HG03354 (cell line): ENCODE data around the gene FGD5.

Experiments used
- ATAC-seq: cut with Tn5 transposase; IDR thresholded peaks from one replicate; pipeline ENCODE4 v1.9.1; 2021; ENCODE audit warnings: mild to moderate bottlenecking; ENCODE audit not compliant: unreplicated experiment, poor library complexity, severe bottlenecking

The FGD5 gene

DNA sequence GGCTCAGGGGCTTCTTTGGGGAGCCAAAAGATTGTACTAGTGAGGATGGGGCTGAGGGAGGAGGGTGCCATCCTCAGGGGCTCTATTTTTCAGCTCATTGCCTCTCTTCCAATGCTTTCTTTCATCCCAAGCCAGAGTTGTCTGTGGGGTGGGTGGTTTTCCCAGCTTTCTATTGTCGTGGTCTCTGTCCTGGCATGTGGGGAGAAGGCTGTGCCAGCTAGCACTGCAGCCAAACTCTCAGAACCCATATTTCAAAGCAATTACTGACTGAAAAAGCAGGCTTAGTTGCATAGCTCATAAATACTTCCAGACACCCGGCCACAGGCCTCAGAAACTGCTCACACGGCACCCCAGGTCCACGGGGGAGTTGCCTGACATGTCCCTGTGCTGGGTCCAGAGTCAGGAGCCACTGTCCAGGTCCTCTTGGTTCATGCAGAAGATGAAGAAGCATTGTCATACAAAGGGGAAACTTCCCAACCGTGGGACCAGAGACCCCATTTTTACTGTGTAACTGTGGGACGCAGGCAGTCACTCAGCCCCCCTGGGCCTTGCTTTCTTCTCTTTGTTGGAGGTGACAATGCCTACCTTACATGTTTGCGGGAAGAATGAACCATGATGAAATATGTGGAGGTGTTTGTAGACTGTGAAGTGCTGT, 27.6 kb downstream of the FGD5 start:
- ATAC-seq = no peak

DNA sequence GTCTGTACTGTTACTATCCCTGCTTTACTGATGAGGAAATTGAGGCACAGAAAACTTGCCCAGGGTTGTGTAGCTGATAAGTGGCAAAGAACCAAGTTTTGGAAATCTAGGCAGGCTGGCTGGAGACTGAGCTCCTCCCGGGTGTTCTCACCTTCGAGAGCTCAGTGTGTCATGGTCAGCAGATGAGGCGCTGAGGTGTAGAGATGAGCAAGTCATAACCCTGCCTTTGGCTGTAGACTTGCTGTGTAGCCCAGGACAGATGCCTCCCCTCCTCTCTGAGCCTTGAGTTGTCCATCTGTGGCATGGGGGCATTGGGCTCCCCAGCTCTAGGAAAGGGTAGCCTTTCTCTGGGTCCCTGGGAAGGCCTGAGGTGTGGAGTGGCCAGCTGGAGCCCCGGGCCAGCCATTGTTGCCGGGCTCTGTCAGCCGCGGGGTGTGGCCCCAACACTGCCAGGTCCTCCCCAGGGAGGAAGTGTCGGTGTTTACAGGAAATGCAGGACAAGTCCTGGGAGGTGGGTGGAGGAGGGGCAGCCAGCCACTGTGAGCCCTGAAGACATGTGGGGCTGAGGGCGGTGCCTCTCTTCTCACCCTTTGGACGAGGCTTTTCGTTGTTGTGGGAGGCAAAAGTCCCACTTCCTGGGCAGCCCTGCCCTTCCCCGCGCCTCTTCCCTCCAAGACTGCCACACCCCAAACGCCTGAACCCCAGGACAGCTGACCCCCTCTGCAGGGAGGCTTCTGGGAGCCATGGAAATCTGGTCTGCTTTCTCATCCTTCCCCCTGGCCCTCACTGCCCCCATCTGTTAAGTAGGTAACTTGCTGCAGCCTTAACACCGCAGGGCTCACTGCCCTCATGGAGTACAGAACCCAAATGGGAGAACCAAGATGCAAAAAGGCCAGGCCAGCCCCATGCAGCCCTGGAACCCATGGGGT, 29.1 kb downstream of the FGD5 start:
- ATAC-seq = no peak

DNA sequence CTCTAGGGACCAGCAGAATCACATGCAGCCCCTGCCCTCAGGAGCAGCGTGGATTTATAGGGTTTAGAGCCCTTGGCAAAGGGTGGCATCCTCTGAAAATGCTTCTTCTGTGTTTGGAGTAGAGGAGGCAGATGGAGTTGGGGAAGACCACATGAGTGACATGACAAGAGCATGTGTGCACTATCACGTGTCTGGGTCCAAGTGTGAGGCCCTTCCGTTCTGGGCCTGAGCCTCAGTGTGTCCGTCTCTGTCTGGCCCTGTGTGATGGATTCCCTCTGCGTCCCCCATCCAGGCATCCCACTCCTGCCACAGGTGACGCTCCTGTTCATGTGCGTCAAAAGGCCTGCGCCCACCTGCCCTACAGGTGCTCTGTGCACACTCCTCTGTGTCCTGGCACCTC, 30.1 kb downstream of the FGD5 start:
- ATAC-seq = no peak

DNA sequence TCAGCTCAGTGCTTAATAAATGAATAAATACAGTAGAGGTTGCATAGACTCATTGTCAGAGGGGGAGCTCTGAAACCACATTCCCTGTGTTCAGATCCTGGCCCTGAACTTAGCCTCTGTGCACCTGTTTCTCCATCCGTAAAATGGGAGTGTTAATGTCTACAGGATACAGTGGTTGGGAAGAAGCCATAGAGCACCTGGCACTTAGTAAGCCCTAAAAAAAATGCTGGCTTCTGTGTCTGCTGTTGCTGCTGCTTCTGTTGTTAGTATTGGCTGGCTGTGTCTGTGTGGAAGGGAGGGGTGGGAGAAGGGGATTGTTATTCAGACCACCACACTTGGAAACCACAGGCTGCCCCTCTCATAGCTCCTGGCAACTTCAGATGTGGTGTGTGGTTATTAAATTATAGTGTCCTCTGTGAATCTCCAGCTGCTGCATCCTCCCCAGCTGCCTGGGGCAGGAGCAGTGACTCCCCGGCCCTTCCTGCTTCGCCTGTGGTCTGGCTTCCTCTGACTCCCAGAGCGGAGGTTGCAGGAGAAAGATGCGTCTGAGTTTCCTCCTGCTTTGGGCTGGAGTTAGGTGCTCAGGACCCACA, 31.0 kb downstream of the FGD5 start:
- ATAC-seq = no peak

DNA sequence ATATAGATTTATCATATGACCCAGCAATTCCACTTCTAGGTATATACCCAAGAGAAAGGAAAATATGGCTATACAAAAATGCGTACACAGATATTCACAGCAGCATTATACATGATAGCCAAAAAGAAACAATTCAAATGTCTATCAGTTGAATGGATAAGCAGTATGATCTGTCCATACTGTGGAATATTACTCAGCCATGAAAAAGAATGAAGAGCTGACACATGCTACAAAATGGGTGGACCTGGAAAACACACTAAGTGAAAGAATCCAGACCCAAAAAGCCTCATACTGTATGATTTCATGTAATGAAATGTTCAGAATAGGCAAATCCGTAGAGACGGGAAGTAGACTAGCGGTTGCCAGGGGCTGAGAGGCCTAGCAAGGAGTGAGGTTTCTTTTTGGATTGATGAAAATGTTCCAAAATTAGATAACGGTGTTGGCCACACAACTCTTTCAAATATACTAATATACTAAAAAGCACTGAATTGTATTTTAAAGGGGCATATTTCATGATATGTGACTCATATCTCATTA, 33.4 kb downstream of the FGD5 start:
- no peak for ATAC-seq

DNA sequence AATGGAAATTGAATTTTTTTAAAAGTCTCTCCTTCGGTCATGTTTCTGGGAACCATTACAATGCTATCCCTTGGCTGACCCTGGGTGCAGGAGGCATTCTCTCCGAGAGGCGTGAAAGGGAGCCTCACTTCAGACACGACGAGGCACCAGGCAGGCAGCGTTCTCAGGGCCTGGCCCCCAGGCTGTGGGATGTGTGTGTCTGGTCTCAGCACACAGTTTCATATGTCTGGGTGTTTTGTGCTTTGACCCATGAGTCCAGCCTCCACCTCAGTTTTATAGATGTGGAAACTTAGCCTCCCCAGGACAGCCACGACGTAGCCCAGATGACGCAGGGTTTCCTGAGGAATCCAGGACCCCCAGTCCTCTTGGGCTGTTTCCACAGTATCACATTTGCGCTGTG, 34.0 kb downstream of the FGD5 start:
- no peak for ATAC-seq

DNA sequence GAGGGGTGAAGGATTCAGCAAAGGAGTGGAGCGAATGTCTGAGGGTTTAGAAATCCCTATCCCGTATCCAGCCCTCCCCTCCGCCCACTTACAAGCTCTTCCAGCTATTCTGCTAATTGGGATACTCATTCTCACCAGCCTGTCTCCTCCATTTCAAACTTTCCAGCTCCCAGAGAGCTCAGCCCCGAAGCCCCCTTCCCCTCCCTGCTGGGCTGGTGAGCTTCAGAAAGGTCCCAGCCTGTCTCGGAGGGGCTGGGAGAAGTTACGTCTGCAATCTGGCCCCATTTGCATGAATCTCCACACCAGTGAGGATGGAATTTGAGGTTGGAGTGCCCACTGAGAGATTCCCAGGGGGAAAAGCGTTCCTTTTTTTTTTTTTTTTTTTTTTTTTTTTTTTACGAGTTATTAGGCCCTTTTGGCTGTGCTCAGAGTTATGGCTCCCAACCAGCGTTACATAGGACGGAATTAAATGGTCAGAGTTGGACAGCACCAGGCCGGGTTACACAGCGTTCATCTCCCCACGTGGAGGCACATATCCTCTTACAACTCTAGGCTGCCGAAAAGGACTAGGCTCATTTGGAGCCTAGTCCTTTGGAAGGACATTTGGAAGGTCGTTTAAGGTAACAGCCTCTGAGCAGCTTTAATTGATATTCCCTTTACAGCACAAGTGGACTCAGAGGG, 34.6 kb downstream of the FGD5 start:
- ATAC-seq = no peak

DNA sequence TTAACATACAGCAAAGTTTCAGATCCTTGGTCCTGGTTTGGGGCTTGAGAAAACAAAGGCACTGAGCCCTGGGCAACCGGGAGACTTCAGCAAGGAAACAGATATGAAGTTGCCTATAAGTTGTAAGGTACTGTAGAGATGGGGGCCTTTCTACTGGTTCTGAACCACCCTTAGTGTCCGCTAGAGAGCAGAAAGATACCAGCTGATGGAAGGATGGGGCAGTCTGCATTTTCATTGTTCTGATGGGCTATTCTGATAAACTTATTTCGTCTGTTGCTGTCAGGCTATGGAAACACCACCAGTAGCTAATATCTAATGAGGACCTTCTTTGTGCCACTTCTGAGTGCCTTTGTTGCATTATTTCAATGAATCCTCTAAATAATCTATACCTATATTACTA, 38.7 kb downstream of the FGD5 start:
- ATAC-seq = no peak

DNA sequence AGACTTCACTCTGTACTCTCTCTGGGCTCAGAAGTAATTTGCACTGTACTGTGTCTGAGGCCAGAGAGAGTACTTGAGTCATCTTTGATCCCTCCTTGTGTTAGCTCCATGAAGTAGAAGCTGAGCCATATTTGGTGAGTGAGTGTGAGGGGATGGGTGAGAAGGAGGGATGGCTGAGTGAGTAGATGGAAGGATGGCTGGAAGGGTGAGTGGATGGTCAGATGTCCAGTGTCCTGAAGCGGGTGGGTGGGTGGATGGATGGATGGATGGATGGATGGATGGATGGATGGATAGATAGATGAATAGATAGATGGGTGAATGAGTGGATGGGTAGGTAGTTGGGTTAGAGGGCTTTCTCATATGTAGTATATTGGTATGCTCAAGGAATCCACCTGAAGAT, 39.3 kb downstream of the FGD5 start:
- no peak for ATAC-seq

DNA sequence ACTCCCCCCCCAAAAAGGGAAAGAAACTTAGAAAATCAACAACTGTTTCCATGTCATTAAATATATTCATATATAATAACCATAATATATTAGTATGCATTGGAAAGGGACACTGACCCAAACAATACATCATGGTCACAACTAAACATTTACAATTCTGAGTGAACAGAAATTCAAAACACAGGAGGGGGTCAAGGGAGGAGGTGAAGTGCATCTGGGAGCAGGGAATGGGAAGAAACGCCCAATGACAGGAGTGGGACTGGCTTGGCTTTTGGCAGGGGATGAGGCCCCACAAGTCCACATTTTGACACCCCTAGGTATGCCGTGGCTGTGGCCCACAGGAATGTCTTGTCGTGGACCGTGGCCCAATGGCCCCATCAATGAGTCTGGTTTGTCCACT, 41.1 kb downstream of the FGD5 start:
- no peak for ATAC-seq

DNA sequence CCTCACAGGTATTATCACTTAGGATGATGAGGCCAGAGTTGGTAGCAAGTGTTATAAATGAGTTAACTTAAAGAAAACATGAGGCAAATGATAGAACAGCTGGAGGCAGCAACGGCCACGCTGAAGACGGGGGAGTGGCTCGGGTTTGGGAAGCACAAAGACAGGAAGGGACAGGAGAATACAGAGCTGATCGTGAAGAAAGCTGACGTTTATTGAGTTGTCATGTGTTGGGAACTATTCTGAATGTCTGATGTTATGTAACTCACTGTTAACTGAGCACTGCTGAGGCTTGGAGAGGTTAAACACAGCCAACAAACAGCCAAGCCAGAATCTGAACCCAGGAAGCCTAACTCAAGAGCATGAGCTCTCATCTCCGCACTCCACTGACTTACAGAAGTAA, 42.3 kb downstream of the FGD5 start:
- ATAC-seq = no peak

DNA sequence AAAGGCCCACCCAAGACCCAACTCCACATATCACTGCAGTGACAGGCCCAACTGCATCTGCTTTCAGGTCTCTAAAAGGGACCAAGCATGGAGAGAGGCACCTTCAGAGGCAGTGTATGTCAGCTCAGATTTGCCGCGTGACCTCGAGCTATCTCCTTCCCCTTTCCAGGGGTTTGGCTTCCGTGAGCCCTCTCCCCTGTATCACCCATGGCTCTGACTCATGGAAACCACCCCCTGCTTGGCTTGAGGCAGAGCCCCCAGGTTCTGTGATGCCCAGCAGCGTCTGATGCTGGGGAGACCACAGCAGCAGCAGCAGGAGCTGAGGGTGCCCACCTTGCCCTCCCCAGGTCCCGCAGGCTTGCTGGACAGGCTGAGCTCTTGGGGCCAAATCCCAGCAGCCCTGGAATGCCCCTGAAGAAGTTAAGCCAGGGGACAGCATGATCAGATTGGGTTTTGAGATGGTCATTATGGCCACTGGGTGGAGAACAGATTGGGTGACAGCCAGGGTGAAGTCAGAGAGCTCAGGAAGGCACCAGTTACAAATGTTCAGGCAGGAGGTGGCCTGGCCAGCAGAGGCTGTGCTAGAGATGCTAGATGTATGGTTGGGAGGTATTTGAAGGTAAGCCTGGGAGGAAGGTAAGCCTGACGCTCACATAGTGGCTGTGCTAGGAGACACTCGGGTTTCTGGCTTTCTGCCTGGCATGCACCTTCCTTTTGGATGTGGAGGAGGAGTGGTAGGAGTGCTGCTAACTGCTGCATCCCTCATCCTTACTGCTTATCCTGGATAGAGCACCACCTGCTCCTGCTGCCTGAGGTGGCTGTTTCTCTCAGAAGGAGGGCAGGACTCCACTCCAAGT, 42.9 kb downstream of the FGD5 start:
- no peak for ATAC-seq

DNA sequence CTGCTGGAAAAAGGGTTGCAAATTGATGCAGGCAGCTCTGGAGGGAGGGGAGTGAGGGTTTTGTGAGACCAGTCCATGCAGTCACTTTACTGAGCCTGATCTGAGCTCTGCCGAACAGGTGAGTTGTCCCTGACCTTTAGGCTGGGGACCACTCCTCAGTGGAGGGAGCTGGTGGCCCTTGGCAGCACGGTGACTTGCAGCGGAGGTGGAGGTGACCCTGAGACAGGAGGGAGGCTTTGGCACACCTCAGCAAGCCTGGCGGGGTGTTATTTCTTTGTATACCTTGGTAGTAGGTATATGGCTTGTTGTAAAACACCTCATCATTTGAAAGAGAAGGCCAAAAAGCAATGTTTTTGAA, 43.5 kb downstream of the FGD5 start:
- ATAC-seq = no peak

DNA sequence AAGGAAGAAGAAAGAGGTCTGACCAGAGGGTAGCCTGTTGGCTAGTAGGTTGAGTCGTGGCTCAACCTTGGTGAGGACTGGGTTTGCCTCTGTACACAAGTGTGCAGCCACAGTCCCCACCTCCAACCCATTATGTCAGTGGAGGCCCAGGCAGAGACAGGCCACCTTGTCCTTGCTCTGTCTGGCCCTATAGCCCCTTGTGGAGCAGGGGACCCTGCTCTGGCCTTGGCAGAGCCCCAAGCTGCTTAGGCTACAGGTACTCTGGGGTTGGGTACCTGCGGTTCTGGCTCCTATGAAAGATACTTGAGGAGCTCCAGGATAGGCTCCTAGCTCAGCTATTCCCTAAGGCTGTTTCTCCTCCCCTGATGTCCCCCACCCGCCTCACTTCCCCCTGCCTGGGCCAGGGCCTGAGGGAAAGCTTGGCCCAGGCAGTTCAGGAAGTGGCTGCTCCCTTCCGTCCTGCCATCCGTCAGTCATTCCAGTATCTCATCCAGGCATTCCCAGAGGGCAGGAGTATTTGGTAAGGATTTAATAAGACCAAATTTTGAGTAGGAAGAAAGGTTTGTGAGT, 44.0 kb downstream of the FGD5 start:
- no peak for ATAC-seq

DNA sequence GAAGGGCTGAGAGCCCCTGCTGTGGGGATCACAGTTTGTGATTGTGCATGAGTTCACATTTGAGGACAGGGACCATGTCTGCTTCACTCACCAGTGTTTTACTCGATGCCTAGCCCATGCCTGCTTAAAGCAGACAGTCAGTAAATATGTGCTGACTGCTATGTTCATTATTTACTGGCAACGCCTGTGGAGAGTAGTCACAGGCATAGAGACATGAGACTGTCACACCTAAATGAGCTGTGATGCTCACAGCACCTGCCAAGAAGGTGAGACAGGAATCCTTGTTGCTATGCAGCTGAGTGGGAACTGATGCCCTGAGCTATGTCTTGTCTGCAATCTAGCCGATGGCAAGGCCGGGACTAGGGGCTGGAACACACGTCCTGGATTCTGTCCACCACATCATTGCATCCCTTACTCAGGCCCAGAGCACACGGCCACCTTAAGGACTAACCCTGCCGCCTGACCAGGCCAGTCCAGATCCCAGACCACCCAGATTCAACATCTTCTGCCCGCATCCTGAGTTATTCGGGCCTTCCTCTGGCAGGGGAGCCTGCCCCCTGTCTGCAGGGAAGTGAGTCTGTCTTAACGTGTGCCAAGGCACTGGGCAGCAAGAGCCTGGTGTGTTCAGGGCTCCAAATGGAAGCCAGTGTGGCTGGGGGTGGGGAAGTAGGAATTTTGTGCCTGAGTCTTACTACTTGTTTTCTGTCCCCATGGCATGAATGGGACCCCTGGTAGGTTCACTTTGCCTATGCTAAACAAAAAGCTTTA, 44.8 kb downstream of the FGD5 start:
- ATAC-seq = no peak

DNA sequence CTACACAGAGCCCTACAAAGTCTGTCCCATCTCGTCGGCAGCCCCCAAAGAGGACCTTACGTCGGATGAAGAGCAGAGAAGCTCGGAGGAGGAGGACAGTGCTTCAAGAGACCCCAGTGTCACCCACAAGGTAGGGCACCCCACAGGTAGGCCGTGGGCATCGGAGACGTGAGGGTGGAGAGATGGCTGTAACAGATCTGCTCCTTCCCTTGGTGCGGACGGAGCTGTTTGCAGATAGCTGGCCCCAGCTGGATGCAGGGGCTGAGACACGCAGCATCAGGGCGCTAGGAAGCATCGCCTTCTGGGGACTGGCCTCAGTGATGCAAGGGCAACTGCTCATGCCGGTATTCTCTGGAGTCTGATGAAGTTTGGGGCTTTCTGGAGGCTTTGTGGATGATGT, 45.4 kb downstream of the FGD5 start:
- ATAC-seq = no peak

DNA sequence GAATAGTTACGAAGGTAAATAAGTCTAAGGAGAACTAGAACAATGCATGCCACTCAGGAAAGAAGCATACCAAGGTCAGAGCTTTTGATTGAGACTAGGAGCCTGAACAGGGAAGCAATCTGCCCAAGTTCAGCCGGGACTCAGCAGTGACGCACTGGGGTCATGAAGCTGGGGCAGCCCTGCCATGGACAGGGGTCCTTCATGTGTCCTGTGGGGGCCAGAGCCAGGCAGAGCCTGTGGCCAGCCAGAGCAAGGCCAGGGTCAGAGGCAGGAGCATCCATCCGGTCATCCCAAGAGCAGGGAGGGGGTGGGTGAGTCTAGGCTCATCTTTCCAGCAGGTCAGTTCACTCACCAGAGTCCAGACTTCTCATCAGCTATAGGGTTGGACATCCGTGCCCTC, 47.9 kb downstream of the FGD5 start:
- no peak for ATAC-seq

DNA sequence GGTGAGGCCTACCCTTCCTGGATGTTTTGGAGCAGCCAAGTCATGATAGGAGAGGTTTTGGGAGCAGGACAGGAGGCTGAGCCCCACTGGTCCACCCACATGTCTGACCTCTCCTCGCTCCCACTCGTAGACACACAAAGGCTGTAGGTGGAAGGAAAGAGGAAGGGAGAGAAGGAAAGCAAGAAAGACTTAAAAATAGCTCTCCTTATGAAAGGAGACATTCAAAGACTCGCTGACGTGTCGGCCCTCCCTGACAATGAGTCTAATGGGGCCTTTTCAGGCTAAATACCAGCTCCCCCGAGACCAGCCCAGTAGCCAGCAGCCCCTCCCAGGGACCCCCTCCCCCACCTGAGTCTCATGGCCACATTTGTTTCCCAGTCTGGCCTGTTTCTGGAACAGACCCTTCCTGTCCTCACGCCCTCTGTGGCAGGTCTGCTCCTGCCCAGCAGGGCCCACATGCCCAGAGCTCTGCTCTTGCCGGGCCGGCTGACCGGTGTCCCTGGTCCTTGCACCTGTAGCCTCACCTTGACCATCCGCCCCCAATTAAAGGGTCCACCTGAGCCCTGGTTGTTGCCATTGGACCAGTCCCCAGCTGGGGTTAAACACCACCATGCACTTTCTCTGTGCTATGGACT, 49.3 kb downstream of the FGD5 start:
- ATAC-seq = no peak
